Thoracic aorta (tissue), 2 donors: ENCODE data around the gene ADAP2. TPM values are rescaled to one million over a fixed set of nuclear protein-coding genes. Genes with fewer than 3 reads are reported as not detected.
"Not testable (repeated sequence)": the region's sequence is repeated elsewhere in the genome, so short reads cannot be mapped to it uniquely, and the experiment has no call there.

Experiments
- ATAC-seq: fragments of 150-250 bp; one replicate; pipeline ENCODE4 v1.8.0; 2017; ENCODE audit warnings: low read depth; ENCODE audit not compliant: insufficient number of reproducible peaks, low FRiP score
- DNase-seq: peaks from one replicate; pipeline ENCODE4 v3.0.0-alpha.2; 2020; ENCODE audit warnings: low spot score
- H3K27ac ChIP-seq, 2 donors: fragments of 200-600 bp; sonication (generic); 1 replicate in 1 of 2; 2 replicates in 1 of 2; pipeline ENCODE4 v1.5.1; 2016; ENCODE audit warnings: mild to moderate bottlenecking in 2 of 2, moderate library complexity in 2 of 2
- H3K27me3 ChIP-seq: fragments of 200-600 bp; sonication (generic); replicated peaks from 2 replicates; pipeline ENCODE4 v1.6.0; 2016; ENCODE audit warnings: mild to moderate bottlenecking; ENCODE audit not compliant: insufficient read depth
- H3K36me3 ChIP-seq: fragments of 200-600 bp; sonication (generic); one replicate; pipeline ENCODE4 v1.5.1; 2016
- H3K4me1 ChIP-seq, 2 donors: fragments of 200-600 bp; sonication (generic); 1 replicate in 1 of 2; 2 replicates in 1 of 2; pipeline versions ENCODE4 v1.5.1 to v1.6.0; 2016; ENCODE audit warnings: low read depth in 2 of 2, mild to moderate bottlenecking in 1 of 2; ENCODE audit not compliant: control insufficient read depth in 1 of 2
- H3K4me3 ChIP-seq: fragments of 200-600 bp; sonication (generic); 2 replicates; pipeline ENCODE4 v1.5.1; 2016; ENCODE audit warnings: mild to moderate bottlenecking
- H3K9me3 ChIP-seq: fragments of 200-600 bp; sonication (generic); 2 replicates; pipeline ENCODE4 v1.5.1; 2016
- CTCF ChIP-seq: fragments of 200-600 bp; sonication (generic); IDR thresholded peaks from one replicate; pipeline ENCODE4 v1.5.1; 2019; ENCODE audit warnings: antibody characterized with exemption
- total RNA-seq, 2 donors: library from RNA; depleted of rRNA; stranded (reverse); fragments of >200 nt; gene quantifications; one replicate each; pipeline versions ENCODE4 v1.1.0 to v1.2.3, GENCODE V29; 2016

Gene ADAP2
- total RNA-seq, 2 donors from 2014 or later = 38.3 to 69.2 TPM

GRCh38 chr17:30924341-30924740 lies 2.6 kb downstream of the ADAP2 start:
- no peak for DNase-seq
- no peak for TF ChIP-seq CTCF
- no peaks in the 10 kb centered on the region for H3K36me3 ChIP-seq
- H3K27ac ChIP-seq = no peak overlapping the region
- no peak overlapping the region for H3K4me3 ChIP-seq
- H3K27me3 ChIP-seq = no peaks in the 10 kb centered on the region
- no peaks in the 10 kb centered on the region for H3K9me3 ChIP-seq
- ATAC-seq = no peak
- peaks cover 10 to 17% of the 10 kb centered on the region in 2 donors for H3K4me1 ChIP-seq

- ATAC-seq (no peak), DNase-seq (no peak)
- H3K9me3 ChIP-seq = no peaks in the 10 kb centered on the region
- no peaks in the 10 kb centered on the region for H3K27me3 ChIP-seq
- H3K4me3 ChIP-seq = no peak overlapping the region
- H3K4me1 ChIP-seq = peaks cover 10 to 14% of the 10 kb centered on the region in 2 donors
- H3K27ac ChIP-seq = no peak overlapping the region
- no peaks in the 10 kb centered on the region for H3K36me3 ChIP-seq
- TF ChIP-seq CTCF = no peak
Measured at GRCh38 chr17:30926516-30926915, 4.8 kb downstream of the ADAP2 start.

DNA sequence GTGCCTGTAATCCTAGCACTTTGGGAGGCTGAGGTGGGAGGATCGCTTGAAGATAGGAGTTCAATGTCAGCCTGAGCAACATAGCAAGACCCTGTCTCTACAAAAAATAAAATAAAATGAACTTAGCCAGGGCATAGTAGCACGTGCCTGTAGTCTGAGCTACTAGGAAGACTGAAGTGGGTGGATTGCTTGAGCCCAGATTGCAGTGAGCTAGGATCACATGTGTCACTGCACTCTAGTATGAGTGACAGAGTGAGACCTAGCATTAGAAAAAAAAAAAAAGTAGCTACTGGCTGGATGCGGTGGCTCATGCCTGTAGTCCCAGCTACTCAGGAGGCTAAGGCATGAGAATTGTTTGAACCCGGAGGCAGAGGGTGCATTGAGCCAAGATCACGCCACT lies 6.0 kb downstream of the ADAP2 start:
- Histone ChIP-seq H3K9me3 (no peaks in the 10 kb centered on the region), H3K4me3 (no peak overlapping the region), H3K4me1 (peaks cover 0 to 2% of the 10 kb centered on the region in 2 donors), H3K27me3 (no peaks in the 10 kb centered on the region), H3K36me3 (no peaks in the 10 kb centered on the region), H3K27ac (no peak overlapping the region)
- DNase-seq (no peak), ATAC-seq (no peak)
- TF ChIP-seq CTCF = no peak

DNA sequence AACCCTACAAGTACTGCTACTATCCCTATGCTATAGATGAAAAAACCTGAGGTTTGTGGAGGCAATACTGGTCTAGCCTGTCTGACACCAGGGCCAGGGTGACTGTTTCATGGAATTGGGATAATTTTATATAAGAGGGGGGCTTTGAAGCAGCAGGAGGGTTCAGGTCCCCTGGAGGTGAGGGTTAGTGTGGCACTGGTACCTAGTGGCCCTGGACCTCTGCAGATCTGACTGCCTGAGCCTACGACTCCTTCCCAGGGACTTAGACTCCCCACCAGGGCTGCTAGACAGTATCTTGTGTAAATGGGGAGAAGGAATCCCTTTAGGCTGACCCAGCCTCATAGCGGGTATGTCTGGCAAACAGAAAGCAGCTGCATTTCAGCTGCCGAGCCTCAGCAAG lies 6.8 kb downstream of the ADAP2 start:
- H3K4me1 ChIP-seq = no peaks in the 10 kb centered on the region
- no peak for ATAC-seq
- no peak for TF ChIP-seq CTCF

DNA sequence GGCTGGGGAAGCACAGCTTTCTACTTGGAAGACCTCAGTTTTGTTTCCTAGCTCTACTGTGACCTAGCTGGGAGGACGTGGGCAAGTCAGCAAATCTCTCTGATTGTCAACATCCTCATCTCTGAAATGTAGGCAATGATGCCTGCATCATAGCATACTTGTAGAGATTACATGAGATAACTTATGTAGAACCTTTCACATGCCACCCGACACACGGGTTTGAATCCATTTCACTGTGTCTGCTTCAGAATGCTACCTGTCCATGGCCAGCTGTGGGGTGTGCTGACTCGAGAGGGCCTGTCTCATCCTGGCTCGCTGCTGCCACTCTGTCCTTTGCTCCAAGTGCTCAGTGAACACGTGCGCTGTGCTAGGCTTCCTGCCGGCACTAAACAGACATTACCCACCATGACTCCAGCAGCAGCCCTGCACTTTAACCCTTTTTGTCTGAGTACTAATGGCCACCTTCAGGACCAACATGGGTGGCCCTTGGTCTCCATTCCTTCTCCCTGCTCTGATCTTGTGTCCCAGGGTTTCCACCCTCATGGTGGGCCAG lies 7.4 kb downstream of the ADAP2 start:
- H3K4me1 ChIP-seq = no peaks in the 10 kb centered on the region
- no peaks in the 10 kb centered on the region for H3K36me3 ChIP-seq
- TF ChIP-seq CTCF = no peak
- H3K27me3 ChIP-seq = no peaks in the 10 kb centered on the region
- H3K4me3 ChIP-seq = no peak overlapping the region
- ATAC-seq (no peak), DNase-seq (no peak)
- no peaks in the 10 kb centered on the region for H3K9me3 ChIP-seq
- H3K27ac ChIP-seq = no peak overlapping the region

More for the DNA sequence above, 6.8 kb downstream of the ADAP2 start:
- Histone ChIP-seq H3K27ac (no peak overlapping the region), H3K4me3 (no peak overlapping the region), H3K27me3 (no peaks in the 10 kb centered on the region), H3K9me3 (no peaks in the 10 kb centered on the region), H3K36me3 (no peaks in the 10 kb centered on the region)
- DNase-seq = no peak

DNA sequence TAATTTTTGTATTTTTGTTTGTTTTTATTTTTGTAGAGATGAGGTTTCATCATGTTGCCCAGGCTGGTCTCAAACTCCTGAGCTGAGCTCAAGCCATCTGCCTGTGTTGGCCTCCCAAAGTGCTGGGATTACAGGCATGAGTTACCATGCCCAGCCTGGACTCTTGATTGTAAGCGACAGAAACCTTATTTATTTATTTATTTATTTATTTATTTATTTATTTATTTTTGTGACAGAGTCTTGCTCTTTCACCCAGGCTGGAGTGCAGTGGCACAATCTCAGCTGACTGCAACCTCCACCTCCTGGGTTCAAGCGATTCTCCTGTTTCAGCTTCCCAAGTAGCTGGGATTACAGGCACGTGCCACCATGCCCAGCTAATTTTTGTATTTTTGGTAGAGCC lies 8.1 kb downstream of the ADAP2 start:
- not testable (repeated sequence) for H3K4me3 ChIP-seq, DNase-seq, H3K27me3 ChIP-seq, ATAC-seq, H3K27ac ChIP-seq, H3K9me3 ChIP-seq, H3K36me3 ChIP-seq, H3K4me1 ChIP-seq
